B cell (primary cell): ENCODE results near the gene GIGYF1.

Source experiments
- CTCF ChIP-seq: fragments of 200-600 bp; IDR thresholded peaks from one replicate; pipeline ENCODE4 v1.8.0; 2022; ENCODE audit warnings: antibody characterized with exemption, mild to moderate bottlenecking
- EZH2 ChIP-seq: IDR thresholded peaks from 2 replicates; pipeline ENCODE4 v1.6.1; 2012; ENCODE audit warnings: borderline replicate concordance, low read depth, mild to moderate bottlenecking, moderate library complexity, low read length; ENCODE audit not compliant: insufficient read depth, poor library complexity, severe bottlenecking

GRCh38 chr7:100632951-100633717, 60.9 kb downstream of the GIGYF1 start:
- TF ChIP-seq CTCF (no peak), EZH2 (no peak)
